Activated CD4-positive, alpha-beta T cell treated with anti-CD3 and anti-CD28 coated beads for 24 hours (primary cell): Measurements from ENCODE around the gene FAM83B.
"Not testable (repeated sequence)": the region's sequence is repeated elsewhere in the genome, so short reads cannot be mapped to it uniquely, and the experiment has no call there.

Experiments
- DNase-seq, 2 donors: peaks; one replicate each; pipeline ENCODE4 v3.0.0-alpha.2; 2020; ENCODE audit warnings: low read depth in 2 of 2

The FAM83B gene

GRCh38 chr6:54861905-54862616 lies 15.5 kb downstream of the FAM83B start:
- DNase-seq = no peak

GRCh38 chr6:54864272-54864671 lies 17.7 kb downstream of the FAM83B start:
- no peak for DNase-seq

GRCh38 chr6:54865091-54865631 lies 18.6 kb downstream of the FAM83B start:
- no peak for DNase-seq

- no peak for DNase-seq
Measured at GRCh38 chr6:54868556-54868955, 22.0 kb downstream of the FAM83B start.

GRCh38 chr6:54873599-54873998 lies 27.0 kb downstream of the FAM83B start:
- no peak for DNase-seq

DNA sequence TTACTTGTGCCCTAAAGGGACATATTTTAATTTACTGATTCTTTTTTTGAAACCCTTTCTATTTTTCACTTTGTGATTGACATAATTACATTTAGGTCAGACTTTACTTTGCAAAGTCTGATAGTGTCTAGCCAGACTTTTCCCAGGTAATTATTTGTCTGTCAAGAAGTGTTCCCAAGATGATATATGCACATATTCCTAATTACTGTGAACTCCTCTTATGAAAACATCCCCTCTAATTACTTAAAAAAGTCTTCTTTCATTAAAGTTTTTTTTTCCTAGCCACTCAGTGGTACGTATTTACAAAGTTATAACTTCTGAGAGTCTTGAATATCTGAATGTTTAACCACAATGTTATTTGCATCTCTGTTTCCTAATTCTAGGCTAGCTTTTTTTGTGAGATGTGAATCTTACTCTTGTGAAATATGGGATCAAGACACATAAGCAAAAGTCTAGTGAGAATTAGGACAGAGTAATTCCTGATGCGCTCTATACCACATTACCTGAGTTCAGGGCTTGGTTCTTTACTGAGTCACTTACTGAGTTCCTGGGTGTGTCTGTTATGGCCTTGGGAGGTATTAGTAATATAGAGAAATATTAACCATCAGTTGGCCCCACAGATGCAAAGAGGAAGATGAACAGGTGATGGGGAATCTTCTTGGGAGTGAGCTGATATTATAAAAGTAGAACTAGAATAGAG lies 27.9 kb downstream of the FAM83B start:
- no peak for DNase-seq

DNA sequence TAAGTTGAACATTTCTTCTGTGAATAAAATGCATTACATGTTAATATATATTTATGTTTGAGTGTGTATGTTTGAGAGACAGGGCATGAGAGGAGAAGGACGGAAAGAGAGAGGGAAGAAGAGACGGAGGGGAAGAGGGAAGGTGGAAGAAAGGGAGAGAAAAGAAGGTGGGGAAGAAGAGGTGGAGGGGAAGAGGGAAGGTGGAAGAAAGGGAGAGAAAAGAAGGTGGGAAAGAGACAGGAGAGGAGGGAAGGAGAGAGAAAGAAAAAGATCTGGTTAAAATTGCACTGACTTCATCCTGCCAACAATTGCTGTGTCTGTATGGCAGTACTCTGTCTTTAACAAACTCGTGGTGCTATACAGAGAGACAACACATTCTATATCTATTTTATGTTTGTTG lies 29.0 kb downstream of the FAM83B start:
- DNase-seq = no peak

GRCh38 chr6:54876365-54876764 lies 29.8 kb downstream of the FAM83B start:
- no peak for DNase-seq

GRCh38 chr6:54876871-54877270 lies 30.3 kb downstream of the FAM83B start:
- DNase-seq = no peak

DNA sequence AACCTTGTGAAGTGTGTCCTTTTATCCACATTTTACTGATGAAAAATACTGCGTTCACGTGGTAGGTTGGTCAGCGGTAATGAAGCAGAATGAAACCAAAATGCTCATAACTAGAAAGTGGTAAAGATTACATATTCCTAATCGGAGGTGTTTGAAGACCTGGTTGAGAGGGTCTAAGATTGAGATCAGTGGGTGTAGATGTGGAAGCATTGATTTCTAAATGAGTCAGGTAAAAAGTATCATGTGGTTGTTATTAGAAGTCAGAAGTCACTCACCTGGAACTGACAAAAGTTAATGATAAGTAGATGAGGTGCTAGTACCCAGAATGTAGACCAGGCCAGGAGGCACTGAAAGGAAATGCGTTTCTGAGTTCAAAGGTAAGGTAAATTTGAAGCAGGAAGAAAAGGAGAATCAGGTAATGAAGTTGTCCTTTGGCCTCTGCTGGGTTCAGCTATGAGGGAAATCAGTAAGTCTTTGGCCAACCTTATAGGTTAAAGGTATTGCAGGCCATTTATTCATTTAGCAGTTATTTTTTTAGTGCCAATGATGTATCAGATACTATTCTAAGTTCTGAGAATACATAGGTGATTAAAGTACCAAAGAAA lies 31.2 kb downstream of the FAM83B start:
- DNase-seq = no peak

DNA sequence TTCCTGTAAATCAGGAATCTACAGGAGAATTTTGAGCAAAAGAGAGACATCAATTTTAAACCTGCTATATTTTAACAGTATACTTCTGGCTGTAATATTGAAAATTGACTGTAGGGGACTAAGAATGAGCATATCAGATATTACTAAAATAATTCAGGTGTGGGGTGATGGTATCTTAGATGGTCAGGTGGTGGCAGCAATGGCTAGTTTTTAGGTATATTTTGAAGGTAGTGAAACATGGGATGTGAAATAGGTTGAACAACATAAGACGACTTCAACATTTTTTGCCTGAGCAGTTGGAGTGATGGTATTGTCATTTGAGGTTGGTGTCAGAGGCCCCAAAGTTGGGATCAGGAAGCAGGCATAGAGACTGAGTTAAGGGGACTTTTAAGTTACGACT lies 32.1 kb downstream of the FAM83B start:
- DNase-seq = no peak

DNA sequence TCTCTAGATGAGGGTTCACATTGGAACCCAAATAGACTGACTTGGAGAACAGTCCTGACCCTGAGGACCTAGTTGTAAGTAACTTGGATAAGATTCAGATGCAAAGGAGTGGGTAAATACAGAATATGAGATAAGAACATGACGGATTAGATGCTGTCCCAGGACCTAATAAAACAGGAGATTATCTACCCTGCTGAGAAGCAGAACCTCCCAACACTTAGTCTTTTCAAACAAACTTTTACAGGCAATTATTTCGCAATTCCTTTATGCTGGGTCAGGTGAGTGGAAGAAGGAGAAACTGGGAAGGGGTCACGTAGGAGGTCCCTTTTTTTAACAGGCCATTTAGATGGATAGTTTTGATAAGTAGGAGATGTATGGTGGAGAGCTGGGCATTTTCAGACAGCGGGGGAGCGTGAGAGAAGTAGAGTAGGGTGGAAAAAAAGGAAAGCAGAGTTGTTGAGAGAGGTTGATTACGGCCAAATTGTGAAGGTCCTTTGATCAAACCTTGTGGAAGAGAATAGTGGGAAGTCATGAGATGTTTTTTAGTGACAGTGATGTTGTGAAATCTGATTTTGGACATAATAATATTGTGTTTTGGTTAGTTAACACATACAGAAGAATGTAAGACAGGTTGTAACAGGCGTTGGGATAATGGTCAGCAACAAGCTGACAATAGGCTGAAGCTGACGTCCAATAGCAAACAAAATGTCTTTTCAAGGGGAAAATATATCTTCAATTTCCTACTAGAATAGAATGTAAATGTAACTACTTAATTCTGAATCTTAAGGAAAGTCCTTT lies 32.8 kb downstream of the FAM83B start:
- no peak for DNase-seq

- no peak for DNase-seq
Measured at GRCh38 chr6:54881067-54881730, 34.6 kb downstream of the FAM83B start.

GRCh38 chr6:54881891-54882290 lies 35.3 kb downstream of the FAM83B start:
- not testable (repeated sequence) for DNase-seq

GRCh38 chr6:54886932-54887584 lies 40.5 kb downstream of the FAM83B start:
- no peak for DNase-seq

DNA sequence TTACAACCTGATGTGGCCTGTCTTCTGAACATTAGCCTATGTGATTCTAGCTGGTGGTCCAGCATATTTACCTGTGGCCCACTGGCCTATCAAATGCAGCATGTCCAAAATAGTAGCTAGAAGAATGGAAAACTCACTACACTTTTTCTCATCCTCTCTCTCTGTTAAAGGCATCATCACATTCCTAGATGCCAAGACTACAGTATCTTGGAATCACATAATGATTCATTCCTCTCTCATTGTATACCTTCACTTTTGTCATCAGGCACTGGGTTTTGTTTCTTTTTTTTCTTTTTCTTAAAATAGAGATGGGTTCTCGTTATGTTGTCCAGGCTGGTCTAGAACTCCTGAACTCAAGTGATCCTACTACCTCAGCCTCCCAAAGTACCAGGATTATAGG lies 45.0 kb downstream of the FAM83B start:
- no peak for DNase-seq

DNA sequence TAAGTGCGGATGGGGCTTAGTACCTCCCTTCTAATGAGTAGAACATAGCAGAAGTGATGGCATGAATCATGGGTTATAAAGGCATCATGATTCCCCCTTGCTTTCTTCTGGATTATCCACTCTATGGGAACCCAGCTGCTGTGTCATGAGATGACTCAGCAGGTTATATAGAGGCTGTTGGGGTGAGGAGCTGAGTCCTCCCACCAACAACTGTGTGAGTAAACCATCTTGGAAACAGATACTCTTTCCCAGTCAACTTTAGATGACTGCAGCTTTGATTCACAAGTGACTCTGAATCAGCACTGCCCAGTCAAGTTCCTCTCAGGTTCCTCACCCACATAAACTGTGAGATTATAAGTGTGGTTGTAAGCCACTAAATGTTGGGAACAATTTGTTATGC lies 46.3 kb downstream of the FAM83B start:
- no peak for DNase-seq

- DNase-seq = no peak
Measured at GRCh38 chr6:54893818-54894217, 47.2 kb downstream of the FAM83B start.

DNA sequence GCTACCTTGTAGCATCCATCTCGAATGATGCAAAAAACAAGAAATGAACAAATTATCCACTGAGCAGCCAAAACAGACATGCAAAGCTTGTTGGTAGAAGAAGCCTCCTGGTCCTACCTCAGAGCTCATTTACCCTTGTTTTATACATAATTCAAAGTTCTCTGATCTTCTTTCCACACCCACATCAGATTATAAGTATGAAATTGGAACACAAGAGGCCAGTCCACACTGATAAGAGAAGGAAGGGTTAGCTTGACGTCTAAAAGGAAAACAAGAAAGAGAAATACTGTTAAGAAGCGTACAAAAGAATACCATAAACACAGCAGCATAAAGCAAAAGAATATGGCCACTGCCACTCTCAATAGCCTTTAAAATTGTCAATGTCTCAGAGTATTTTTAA lies 49.7 kb downstream of the FAM83B start:
- no peak for DNase-seq

DNA sequence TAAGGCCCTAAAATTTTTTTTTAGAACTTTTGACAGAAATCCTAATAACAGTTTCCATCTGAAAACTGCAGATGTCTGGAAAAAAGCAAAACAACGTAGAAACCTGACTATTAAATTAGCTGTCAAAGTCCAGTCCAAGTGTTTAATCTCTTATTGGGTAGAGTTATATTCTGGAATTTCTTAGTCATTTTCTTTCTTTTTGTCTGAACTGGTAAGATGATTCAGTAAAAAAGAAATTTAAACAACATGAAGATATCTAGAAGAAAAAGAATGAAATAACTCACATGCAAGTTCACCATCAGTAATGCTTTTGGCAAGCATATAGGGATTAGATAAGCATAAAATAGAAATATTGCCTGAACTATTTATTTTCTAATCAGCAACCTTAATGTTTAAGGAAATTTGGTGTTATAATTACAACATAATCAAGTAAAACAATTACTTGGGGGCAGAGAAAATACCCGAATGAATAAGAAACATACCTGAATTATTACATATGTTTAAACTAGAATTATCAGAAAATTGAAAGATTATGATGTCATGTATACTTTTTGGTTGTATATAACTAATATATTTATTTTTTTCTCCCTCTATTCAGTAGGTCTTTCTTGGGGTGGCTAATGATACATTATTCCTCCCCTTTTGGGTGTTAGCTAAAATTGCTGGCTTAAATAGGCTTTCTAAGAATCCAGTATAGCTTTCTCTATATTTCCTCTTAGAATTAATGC lies 51.1 kb downstream of the FAM83B start:
- DNase-seq = no peak
